HCEC 1CT (cell line): ENCODE measurements around the gene RNF114.
"Not testable (repeated sequence)": the region's sequence is repeated elsewhere in the genome, so short reads cannot be mapped to it uniquely, and the experiment has no call there.

Experiments used
- DNase-seq: peaks from one replicate; pipeline ENCODE4 v3.0.0-alpha.2; 2017

The RNF114 gene

GRCh38 chr20:49987015-49987867, 51.0 kb downstream of the RNF114 start:
- no peak for DNase-seq

DNA sequence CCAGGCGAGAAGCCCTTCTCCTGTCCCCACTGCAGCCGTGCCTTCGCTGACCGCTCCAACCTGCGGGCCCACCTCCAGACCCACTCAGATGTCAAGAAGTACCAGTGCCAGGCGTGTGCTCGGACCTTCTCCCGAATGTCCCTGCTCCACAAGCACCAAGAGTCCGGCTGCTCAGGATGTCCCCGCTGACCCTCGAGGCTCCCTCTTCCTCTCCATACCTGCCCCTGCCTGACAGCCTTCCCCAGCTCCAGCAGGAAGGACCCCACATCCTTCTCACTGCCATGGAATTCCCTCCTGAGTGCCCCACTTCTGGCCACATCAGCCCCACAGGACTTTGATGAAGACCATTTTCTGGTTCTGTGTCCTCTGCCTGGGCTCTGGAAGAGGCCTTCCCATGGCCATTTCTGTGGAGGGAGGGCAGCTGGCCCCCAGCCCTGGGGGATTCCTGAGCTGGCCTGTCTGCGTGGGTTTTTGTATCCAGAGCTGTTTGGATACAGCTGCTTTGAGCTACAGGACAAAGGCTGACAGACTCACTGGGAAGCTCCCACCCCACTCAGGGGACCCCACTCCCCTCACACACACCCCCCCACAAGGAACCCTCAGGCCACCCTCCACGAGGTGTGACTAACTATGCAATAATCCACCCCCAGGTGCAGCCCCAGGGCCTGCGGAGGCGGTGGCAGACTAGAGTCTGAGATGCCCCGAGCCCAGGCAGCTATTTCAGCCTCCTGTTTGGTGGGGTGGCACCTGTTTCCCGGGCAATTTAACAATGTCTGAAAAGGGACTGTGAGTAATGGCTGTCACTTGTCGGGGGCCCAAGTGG, 51.9 kb downstream of the RNF114 start:
- no peak for DNase-seq

- peak; percentile 81 for DNase-seq
These were observed 53.3 kb downstream of the RNF114 start for GRCh38 chr20:49989234-49990065.

DNA sequence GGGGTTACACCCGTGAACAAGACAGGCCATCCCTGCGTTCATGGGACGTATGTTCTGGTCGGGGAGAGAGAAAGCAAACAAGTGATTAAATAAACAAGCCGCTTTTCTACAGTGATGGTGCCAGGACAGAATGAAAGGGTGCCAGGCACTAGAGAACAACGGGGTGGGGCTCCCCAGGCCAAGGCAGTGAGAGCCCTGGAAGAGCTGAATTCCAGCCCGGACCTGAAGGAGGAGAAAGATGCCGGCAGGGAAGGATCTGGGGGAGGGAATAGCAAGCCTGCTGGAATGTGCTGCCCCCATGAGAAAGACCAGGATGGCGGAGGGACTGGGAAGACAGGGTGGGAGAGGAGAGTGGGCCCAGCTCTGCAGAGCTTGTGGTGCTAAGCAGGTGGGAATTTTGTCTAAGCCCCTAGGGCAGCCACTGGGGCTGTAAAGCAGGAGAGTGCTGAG, 54.1 kb downstream of the RNF114 start:
- no peak for DNase-seq

DNA sequence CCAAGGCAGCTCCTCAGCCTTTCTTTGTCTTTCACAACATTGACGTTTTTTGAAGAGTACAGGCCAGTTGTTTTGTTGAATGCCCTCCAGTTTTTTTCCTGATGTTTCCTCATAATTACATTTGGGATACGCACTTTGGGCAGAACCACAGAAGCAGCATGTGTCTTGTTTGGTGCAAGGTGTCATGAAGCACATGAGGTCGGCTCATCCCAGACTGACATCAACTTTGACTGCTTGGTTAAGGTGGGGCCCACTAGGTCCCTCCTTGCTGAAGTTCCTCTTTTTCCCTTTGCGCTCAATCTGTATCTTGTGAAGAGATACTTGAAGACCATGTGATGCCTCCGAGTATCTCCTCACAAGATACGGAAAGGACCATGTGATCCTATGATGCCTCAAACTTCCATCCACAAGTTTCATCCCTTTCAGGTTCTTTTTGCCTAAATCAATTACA, 57.1 kb downstream of the RNF114 start:
- DNase-seq = no peak

DNA sequence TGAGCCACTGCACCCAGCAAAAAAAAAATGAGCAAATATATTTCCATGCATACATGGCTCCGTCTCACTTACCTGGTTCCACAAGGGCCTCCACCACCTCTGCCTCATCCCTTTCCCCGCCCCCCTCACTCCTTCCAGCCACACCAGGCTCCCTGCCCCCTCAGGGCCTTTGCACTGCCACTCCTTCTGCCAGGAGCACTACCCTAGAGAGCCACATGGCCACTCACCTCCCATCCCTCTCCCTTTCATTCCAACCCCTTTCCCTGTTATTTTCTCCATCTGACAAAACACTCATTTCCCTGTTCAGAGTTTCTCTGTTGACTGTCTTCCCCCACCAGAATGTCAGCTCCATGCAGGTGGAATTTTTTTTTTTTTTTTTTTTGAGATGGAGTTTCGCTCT, 59.4 kb downstream of the RNF114 start:
- DNase-seq = no peak

GRCh38 chr20:49998478-49999188, 62.4 kb downstream of the RNF114 start:
- DNase-seq = not testable (repeated sequence)

DNA sequence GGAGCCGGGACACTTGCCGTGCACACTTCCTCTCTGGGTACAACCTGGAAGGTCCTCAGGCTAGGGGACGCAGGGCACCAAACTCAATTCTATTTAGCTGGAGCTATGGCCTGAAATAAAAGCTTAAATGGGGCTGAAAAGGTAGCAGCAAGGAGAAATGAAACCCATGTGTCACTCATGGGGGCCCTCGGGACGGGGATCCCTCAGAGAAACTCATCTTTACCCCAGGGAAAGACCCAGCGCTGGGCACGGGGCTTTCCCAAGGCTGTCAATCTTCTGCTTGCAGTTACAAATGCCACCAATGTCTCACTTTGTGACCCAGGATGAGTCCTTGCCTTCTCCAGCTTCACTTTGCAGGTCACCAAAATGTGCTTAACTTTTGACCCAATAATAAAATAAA, 63.1 kb downstream of the RNF114 start:
- no peak for DNase-seq

- not testable (repeated sequence) for DNase-seq
These were observed 64.5 kb downstream of the RNF114 start for GRCh38 chr20:50000548-50001222.

DNA sequence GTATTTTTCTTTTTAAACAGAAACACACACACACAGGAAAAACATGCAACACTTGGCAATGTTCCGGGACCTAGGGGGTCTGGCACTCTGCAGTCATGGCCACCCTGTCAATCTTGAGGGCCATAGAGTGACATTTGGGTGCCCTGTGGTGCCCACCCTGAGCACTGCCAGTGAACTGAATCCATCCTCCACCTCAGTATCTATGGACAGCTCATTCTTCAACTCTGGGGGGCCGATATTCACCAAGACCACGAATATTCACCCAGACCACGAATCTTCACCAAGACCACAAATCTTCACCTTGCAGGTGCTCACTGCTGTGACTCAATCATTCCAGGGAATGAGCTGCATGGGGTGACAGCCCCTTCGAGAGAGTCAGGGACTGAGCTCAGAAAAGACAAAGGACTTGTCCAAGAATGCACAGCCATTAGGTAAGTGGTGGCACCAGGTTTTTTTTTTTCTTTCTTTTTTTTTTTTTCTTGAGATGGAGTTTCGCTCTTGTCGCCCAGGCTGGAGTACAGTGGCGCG, 65.7 kb downstream of the RNF114 start:
- no peak for DNase-seq

DNA sequence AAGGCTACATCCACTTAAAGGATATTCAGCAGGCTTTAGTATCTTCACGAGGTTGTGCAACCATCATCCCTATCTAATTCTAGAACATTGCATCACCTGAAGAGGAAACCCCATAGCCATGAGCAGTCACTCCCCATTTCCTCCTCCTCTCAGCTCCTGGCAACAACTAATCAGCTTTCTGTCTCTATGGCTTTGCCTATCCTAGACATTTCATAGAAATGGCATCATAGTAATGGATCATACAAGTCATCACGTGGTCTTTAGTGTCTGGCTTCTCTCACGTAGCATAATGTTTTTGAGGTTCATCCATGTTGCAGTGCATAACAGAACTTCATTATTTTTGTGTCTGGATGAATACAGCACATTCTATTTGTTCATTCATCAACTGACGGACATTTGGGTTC, 67.1 kb downstream of the RNF114 start:
- peak; percentile 88 for DNase-seq
